ENCODE data around the gene PACRG. TPM values are rescaled to one million over a fixed set of nuclear protein-coding genes. Genes with fewer than 3 reads are reported as not detected.

Gene PACRG
- polyA plus RNA-seq, 1 donor from 2014 or later, result 16.6 TPM

- H4K20me1 ChIP-seq (ENCODE audit: insufficient read depth), result no peaks in the 10 kb centered on the region
- H3K27ac ChIP-seq (ENCODE audit: low read length), result no peak overlapping the region
- H3F3A ChIP-seq (ENCODE audit: insufficient read depth, low read length, poor library complexity, severe bottlenecking), result no peaks in the 10 kb centered on the region
- H3K9me3 ChIP-seq (ENCODE audit: low read length), result no peaks in the 10 kb centered on the region
- H3K79me2 ChIP-seq (replicated peaks; ENCODE audit: insufficient read depth, low read length), result no peaks in the 10 kb centered on the region
- no peak overlapping the region for H3K4me3 ChIP-seq (ENCODE audit: low read length)
- no peak overlapping the region for H3K9ac ChIP-seq (ENCODE audit: low read length)
- H2AFZ ChIP-seq (ENCODE audit: low read depth, low read length), result no peak overlapping the region
- TF ChIP-seq EZH2 (IDR thresholded peaks at IDR 0.05; ENCODE audit: borderline replicate concordance, insufficient read depth, low read length, poor library complexity, severe bottlenecking) (no peak), EP300 (conservative IDR thresholded peaks at IDR 0.05; ENCODE audit: poor library complexity, severe bottlenecking) (no peak), SMC3 (conservative IDR thresholded peaks at IDR 0.05; ENCODE audit: poor library complexity) (no peak), POLR2AphosphoS5 (IDR thresholded peaks at IDR 0.05) (no peak), RAD21 (conservative IDR thresholded peaks at IDR 0.05) (no peak), MXI1 (conservative IDR thresholded peaks at IDR 0.05; ENCODE audit: poor library complexity, severe bottlenecking) (no peak), REST (IDR thresholded peaks at IDR 0.05; ENCODE audit: borderline replicate concordance) (no peak), TAF1 (IDR thresholded peaks at IDR 0.05; ENCODE audit: low read depth) (no peak), CTCF (IDR thresholded peaks at IDR 0.05; ENCODE audit: poor library complexity, severe bottlenecking) (no peak)
- no peak overlapping the region for H3K4me2 ChIP-seq (ENCODE audit: low read length)
- H3K36me3 ChIP-seq (ENCODE audit: insufficient read depth, low read length), result no peaks in the 10 kb centered on the region
- no peaks in the 10 kb centered on the region for H3K27me3 ChIP-seq (ENCODE audit: insufficient read depth, low read depth, low read length)
- no peaks in the 10 kb centered on the region for H3K9me2 ChIP-seq (ENCODE audit: insufficient read depth, low read length)
Measured at GRCh38 chr6:163310096-163310972, 582.6 kb downstream of the PACRG start.

- H3K9ac ChIP-seq (ENCODE audit: low read length), result no peak overlapping the region
- H3K4me3 ChIP-seq (ENCODE audit: low read length), result no peak overlapping the region
- no peaks in the 10 kb centered on the region for H3F3A ChIP-seq (ENCODE audit: insufficient read depth, low read length, poor library complexity, severe bottlenecking)
- H2AFZ ChIP-seq (ENCODE audit: low read depth, low read length), result no peak overlapping the region
- no peaks in the 10 kb centered on the region for H3K27me3 ChIP-seq (ENCODE audit: insufficient read depth, low read depth, low read length)
- H3K9me2 ChIP-seq (ENCODE audit: insufficient read depth, low read length), result no peaks in the 10 kb centered on the region
- H3K36me3 ChIP-seq (ENCODE audit: insufficient read depth, low read length), result no peaks in the 10 kb centered on the region
- H4K20me1 ChIP-seq (ENCODE audit: insufficient read depth), result no peaks in the 10 kb centered on the region
- TF ChIP-seq POLR2AphosphoS5 (IDR thresholded peaks at IDR 0.05) (no peak), CTCF (IDR thresholded peaks at IDR 0.05; ENCODE audit: poor library complexity, severe bottlenecking) (no peak), EZH2 (IDR thresholded peaks at IDR 0.05; ENCODE audit: borderline replicate concordance, insufficient read depth, low read length, poor library complexity, severe bottlenecking) (no peak), MXI1 (conservative IDR thresholded peaks at IDR 0.05; ENCODE audit: poor library complexity, severe bottlenecking) (no peak), EP300 (conservative IDR thresholded peaks at IDR 0.05; ENCODE audit: poor library complexity, severe bottlenecking) (no peak), RAD21 (conservative IDR thresholded peaks at IDR 0.05) (no peak), REST (IDR thresholded peaks at IDR 0.05; ENCODE audit: borderline replicate concordance) (no peak), SMC3 (conservative IDR thresholded peaks at IDR 0.05; ENCODE audit: poor library complexity) (no peak), TAF1 (IDR thresholded peaks at IDR 0.05; ENCODE audit: low read depth) (no peak)
- H3K79me2 ChIP-seq (replicated peaks; ENCODE audit: insufficient read depth, low read length), result no peaks in the 10 kb centered on the region
- H3K9me3 ChIP-seq (ENCODE audit: low read length), result no peaks in the 10 kb centered on the region
- no peak overlapping the region for H3K27ac ChIP-seq (ENCODE audit: low read length)
- no peak overlapping the region for H3K4me2 ChIP-seq (ENCODE audit: low read length)
Measured at GRCh38 chr6:163310973-163311383, 583.2 kb downstream of the PACRG start.

Measured in neural cell (in vitro differentiated cells).